ENCODE data around the gene COX6A1. TPM values are rescaled to one million over a fixed set of nuclear protein-coding genes. Genes with fewer than 3 reads are reported as not detected.

The COX6A1 gene
- total RNA-seq, 6 experiments from 2014 or later, result 356 to 391 (median 373) TPM

- H3K27me3 Mint-ChIP-seq (ENCODE audit: insufficient read depth), result peaks cover 17% of the 10 kb centered on the region
- no peak for DNase-seq
- H3K4me1 Mint-ChIP-seq (ENCODE audit: low read depth), result no peaks in the 10 kb centered on the region
- H3K4me3 Mint-ChIP-seq, result no peak overlapping the region
- TF ChIP-seq CTCF (IDR thresholded peaks at IDR 0.05), result no peak
- no peak overlapping the region for H3K27ac Mint-ChIP-seq
- H3K36me3 Mint-ChIP-seq (ENCODE audit: low read depth), result no peaks in the 10 kb centered on the region
- H3K9me3 Mint-ChIP-seq, result no peaks in the 10 kb centered on the region
Measured at GRCh38 chr12:120428597-120429229, 9.2 kb upstream of the COX6A1 start.

- no peaks in the 10 kb centered on the region for H3K9me3 Mint-ChIP-seq
- TF ChIP-seq CTCF (IDR thresholded peaks at IDR 0.05), result no peak
- H3K4me3 Mint-ChIP-seq, result no peak overlapping the region
- H3K4me1 Mint-ChIP-seq (ENCODE audit: low read depth), result no peaks in the 10 kb centered on the region
- DNase-seq, result no peak
- H3K27ac Mint-ChIP-seq, result no peak overlapping the region
- H3K27me3 Mint-ChIP-seq (ENCODE audit: insufficient read depth), result peaks cover 17% of the 10 kb centered on the region
- no peaks in the 10 kb centered on the region for H3K36me3 Mint-ChIP-seq (ENCODE audit: low read depth)
Measured at GRCh38 chr12:120429368-120429767, 8.5 kb upstream of the COX6A1 start.

GRCh38 chr12:120432772-120433525, 5.0 kb upstream of the COX6A1 start:
- H3K4me1 Mint-ChIP-seq (ENCODE audit: low read depth), result peaks cover 6% of the 10 kb centered on the region
- no peak overlapping the region for H3K4me3 Mint-ChIP-seq
- DNase-seq, result no peak
- peaks cover 6% of the 10 kb centered on the region for H3K27me3 Mint-ChIP-seq (ENCODE audit: insufficient read depth)
- no peak for TF ChIP-seq CTCF (IDR thresholded peaks at IDR 0.05)
- no peak overlapping the region for H3K27ac Mint-ChIP-seq
- no peaks in the 10 kb centered on the region for H3K36me3 Mint-ChIP-seq (ENCODE audit: low read depth)
- no peaks in the 10 kb centered on the region for H3K9me3 Mint-ChIP-seq

GRCh38 chr12:120438495-120439198, 734 bp downstream of the COX6A1 start:
- Mint-ChIP-seq H3K9me3 (no peaks in the 10 kb centered on the region), H3K27ac (peak overlapping the region; percentile 74), H3K36me3 (ENCODE audit: low read depth) (peaks cover 9% of the 10 kb centered on the region), H3K4me1 (ENCODE audit: low read depth) (peaks cover 21% of the 10 kb centered on the region), H3K27me3 (ENCODE audit: insufficient read depth) (no peaks in the 10 kb centered on the region; the same call in 1 of the 2 replicates), H3K4me3 (peak overlapping the region; percentile 94)
- no peak for TF ChIP-seq CTCF (IDR thresholded peaks at IDR 0.05)
- no peak for DNase-seq

GRCh38 chr12:120439646-120440247, 1.8 kb downstream of the COX6A1 start:
- DNase-seq, result peak; percentile 26
- no peak overlapping the region for H3K27ac Mint-ChIP-seq
- peak; percentile 81 for TF ChIP-seq CTCF (IDR thresholded peaks at IDR 0.05)
- peaks cover 15% of the 10 kb centered on the region for H3K36me3 Mint-ChIP-seq (ENCODE audit: low read depth)
- peaks cover 32% of the 10 kb centered on the region for H3K4me1 Mint-ChIP-seq (ENCODE audit: low read depth)
- no peak overlapping the region for H3K4me3 Mint-ChIP-seq
- no peaks in the 10 kb centered on the region for H3K27me3 Mint-ChIP-seq (ENCODE audit: insufficient read depth)
- no peaks in the 10 kb centered on the region for H3K9me3 Mint-ChIP-seq

Data from HFFc6 (cell line).